HUES6 (cell line): ENCODE results near the gene GPR137.
"Not testable (repeated sequence)": the region's sequence is repeated elsewhere in the genome, so short reads cannot be mapped to it uniquely, and the experiment has no call there.

Experiments used
- H3K27ac ChIP-seq: 2 replicates; pipeline ENCODE4 v1.7.0; 2013; ENCODE audit warnings: low read depth, mild to moderate bottlenecking, low read length, inconsistent platforms
- H3K27me3 ChIP-seq: 2 replicates; pipeline ENCODE4 v1.6.1; 2013; ENCODE audit warnings: low read length; ENCODE audit not compliant: control insufficient read depth, insufficient read depth
- H3K36me3 ChIP-seq: 2 replicates; pipeline ENCODE4 v1.6.1; 2013; ENCODE audit warnings: low read length; ENCODE audit not compliant: control insufficient read depth, insufficient read depth
- H3K4me1 ChIP-seq: 2 replicates; pipeline ENCODE4 v1.6.1; 2013; ENCODE audit warnings: low read length; ENCODE audit not compliant: control insufficient read depth, insufficient read depth
- H3K4me3 ChIP-seq: 2 replicates; pipeline ENCODE4 v1.5.1; 2013; ENCODE audit warnings: low read depth, low read length
- H3K9ac ChIP-seq: one replicate; pipeline ENCODE4 v1.6.1; 2013; ENCODE audit warnings: mild to moderate bottlenecking, low read length
- H3K9me3 ChIP-seq: 2 replicates; pipeline ENCODE4 v1.6.1; 2013; ENCODE audit warnings: low read depth, low read length; ENCODE audit not compliant: control insufficient read depth, insufficient read depth

Gene GPR137

DNA sequence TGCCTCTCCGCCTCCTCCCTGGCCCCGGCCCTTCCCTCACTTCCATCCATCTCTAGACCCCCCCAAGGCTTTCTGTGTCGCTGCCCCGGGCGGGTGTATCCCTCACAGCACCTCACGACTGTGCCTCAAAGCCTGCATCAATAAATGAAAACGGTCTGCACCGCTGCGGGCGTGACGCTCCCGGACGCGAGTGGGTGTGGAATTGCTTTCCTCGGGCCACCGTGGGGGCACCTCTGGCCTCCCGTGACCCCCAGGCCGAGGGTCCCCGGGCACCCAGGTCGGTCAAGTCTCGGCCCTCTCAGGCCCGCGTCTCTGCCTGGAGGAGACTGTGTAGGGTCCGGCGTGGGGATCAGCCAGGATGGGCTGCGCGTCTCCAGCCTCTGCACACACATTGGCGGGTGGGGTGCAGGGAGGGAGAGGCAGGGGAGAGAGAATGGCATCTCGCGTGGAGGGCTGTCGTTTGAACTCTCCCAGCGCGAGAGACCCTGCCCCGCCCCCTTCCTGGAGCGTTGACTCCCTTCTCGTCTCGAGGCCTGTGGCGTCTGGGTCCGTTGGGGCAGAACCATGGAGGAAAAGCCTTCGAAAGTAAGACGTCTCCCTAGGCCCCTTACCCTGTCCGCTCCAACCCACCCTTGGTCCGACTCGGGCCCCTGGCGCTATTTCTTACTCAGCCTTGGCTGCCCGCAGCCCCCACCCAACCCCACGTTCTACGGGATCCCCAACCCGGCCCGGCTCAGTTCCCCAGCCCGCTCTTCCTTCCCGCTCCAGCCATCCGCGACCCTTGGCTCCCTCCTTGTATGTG is 14.4 kb downstream of the GPR137 start, which contains the start of gene CATSPERZ:
TSS of gene CATSPERZ (plus strand) at position 512 of the 802 bp plus-strand sequence. CDS start at position 565, 53 bp downstream.
- no peaks in the 10 kb centered on the region for H3K9me3 ChIP-seq
- H3K4me1 ChIP-seq = peaks cover 15% of the 10 kb centered on the region
- H3K4me3 ChIP-seq = peak within 1 kb of the TSS; percentile 50
- H3K36me3 ChIP-seq = no peaks in the 10 kb centered on the region
- H3K27ac ChIP-seq = no peak within 1 kb of the TSS
- no peak within 1 kb of the TSS for H3K9ac ChIP-seq
- H3K27me3 ChIP-seq = peaks cover 67% of the 10 kb centered on the region

DNA sequence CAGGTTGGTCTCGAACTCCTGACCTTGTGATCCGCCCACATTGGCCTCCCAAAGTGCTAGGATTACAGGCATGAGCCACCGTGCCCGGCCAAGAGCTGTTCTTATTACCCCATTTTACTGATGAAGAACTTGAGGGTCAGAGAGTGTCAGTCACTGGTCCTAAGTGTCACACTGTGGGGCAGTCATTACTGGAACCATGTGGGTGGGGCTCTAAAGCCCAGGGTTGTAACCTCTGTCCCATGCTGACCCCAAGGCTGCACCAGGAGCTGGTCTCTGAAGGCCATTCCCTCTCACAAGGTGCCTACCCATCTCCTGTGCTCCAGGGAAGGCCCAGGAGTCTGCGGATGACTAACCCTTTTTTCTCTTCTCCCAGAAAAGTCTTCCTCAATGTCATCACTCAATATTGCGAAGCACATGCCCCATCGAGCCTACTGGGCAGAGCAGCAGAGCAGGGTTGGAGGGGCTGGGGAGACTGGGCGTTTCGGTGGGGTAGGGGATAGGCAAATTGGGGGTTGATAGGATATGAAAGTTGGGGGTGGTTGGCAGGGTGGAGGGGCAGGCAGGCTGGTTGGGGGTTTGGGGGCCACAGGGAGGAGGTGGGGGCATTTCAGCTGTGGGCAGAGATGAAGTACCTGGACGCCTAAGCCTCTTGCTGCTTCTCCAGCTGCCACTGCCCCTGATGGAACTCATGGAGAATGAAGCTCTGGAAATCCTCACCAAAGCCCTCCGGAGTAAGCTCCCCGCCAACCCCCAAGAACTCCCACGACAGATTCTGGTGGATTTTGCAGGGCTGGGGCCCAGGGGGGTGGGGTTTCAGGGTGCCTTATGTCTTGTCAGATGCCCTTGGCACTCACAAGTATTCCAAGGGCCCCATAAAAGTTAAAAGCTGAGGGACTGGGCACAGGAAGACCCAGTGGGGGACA is 17.7 kb downstream of the GPR137 start:
- Histone ChIP-seq H3K4me3 (peak overlapping the region; percentile 70; the same call in 1 of the 2 replicates), H3K27me3 (peaks cover 34% of the 10 kb centered on the region), H3K36me3 (peaks cover 5% of the 10 kb centered on the region; the same call in 1 of the 2 replicates), H3K4me1 (peaks cover 24% of the 10 kb centered on the region), H3K27ac (no peak overlapping the region), H3K9me3 (no peaks in the 10 kb centered on the region), H3K9ac (no peak overlapping the region)

DNA sequence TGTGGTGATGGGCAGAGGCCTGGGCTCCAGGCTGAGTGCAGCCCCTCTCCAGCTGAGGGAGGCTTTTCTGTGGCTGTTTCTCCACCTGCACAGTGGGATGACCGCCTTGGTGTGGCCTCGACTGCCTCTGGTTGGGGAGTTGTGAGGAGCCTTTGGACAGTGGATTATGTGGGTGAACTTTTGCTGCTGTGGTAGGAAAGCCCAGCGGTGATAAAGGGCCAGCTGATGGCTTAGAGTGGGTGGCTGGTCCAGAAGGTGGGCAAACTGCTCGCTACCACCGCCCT is 18.3 kb downstream of the GPR137 start:
- Histone ChIP-seq H3K27ac (no peak overlapping the region), H3K36me3 (peaks cover 5% of the 10 kb centered on the region; the same call in 1 of the 2 replicates), H3K27me3 (peaks cover 28% of the 10 kb centered on the region), H3K9ac (no peak overlapping the region), H3K4me3 (peak overlapping the region; percentile 70), H3K9me3 (no peaks in the 10 kb centered on the region), H3K4me1 (peaks cover 24% of the 10 kb centered on the region)

DNA sequence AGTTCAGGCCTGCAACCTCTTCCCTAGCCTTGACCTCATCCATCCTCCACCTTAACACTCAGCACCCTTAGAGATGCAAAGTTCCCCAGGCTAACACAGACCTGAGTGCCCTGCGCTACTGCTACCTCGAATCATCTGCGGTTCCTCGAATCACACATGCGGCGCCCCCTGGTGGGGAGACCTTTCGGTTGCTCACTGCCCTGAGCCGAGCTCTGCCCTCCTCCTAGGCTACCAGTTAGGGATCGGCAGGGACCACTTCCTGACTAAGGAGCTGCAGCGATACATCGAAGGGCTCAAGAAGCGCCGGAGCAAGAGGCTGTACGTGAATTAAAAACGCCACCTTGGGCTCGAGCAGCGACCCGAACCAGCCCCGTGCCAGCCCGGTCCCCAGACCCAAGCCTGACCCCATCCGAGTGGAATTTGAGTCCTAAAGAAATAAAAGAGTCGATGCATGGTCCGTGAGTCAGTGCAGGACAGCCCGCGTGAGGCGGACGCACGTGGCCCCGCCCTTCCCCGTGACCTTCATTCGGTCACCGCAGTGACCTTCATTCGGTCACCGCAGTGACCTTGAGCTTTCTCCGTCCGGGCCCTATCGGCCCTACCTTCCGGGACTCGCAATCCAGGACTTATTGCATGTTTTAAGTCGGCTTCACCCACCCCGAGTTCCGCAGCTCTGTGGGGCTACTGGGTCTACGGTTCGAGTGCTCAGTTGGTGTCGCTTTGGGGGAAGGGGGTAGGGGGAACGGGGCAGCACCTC is 18.8 kb downstream of the GPR137 start:
- peaks cover 5% of the 10 kb centered on the region; the same call in 1 of the 2 replicates for H3K36me3 ChIP-seq
- H3K27me3 ChIP-seq = peaks cover 23% of the 10 kb centered on the region
- peak overlapping the region; percentile 70 for H3K4me3 ChIP-seq
- peak overlapping the region; percentile 91 for H3K9ac ChIP-seq
- H3K4me1 ChIP-seq = peaks cover 24% of the 10 kb centered on the region
- peak overlapping the region; percentile 90 for H3K27ac ChIP-seq
- no peaks in the 10 kb centered on the region for H3K9me3 ChIP-seq

DNA sequence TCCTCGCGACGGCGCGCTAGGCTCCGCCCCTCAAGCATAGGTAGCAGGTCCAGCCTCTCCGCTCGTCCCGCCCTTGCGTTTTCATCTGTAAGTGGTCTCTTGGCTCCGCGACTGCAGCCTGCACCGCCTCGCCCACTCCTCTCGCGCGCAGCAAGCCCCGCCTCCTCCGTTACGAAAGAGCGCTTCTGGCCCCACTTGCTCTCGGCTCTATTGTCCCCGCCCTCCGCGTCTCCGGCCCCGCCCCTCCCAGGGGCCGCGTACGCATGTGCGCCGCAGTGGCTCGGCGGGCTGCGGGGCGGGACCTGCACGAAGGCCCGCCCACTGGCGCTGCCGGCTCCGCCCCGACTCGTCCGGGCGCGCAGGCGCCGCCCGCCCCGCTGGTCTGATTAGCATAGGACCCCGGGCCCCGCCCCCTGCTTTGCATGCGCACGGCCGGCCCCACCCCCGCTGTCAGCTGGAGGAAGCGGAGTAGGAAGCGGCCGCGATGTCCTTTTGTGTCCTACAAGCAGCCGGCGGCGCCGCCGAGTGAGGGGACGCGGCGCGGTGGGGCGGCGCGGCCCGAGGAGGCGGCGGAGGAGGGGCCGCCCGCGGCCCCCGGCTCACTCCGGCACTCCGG is 19.5 kb downstream of the GPR137 start, which contains the start of gene ESRRA:
TSS of gene ESRRA (plus strand) at position 450 of the 616 bp plus-strand sequence. CDS start 1,656 bp downstream, outside the sequence.
- Histone ChIP-seq H3K4me1 (peaks cover 17% of the 10 kb centered on the region), H3K4me3 (peak within 1 kb of the TSS; percentile 97), H3K9ac (peak within 1 kb of the TSS; percentile 91), H3K9me3 (no peaks in the 10 kb centered on the region), H3K27me3 (peaks cover 16% of the 10 kb centered on the region), H3K27ac (peak within 1 kb of the TSS; percentile 90), H3K36me3 (peaks cover 5% of the 10 kb centered on the region; the same call in 1 of the 2 replicates)

DNA sequence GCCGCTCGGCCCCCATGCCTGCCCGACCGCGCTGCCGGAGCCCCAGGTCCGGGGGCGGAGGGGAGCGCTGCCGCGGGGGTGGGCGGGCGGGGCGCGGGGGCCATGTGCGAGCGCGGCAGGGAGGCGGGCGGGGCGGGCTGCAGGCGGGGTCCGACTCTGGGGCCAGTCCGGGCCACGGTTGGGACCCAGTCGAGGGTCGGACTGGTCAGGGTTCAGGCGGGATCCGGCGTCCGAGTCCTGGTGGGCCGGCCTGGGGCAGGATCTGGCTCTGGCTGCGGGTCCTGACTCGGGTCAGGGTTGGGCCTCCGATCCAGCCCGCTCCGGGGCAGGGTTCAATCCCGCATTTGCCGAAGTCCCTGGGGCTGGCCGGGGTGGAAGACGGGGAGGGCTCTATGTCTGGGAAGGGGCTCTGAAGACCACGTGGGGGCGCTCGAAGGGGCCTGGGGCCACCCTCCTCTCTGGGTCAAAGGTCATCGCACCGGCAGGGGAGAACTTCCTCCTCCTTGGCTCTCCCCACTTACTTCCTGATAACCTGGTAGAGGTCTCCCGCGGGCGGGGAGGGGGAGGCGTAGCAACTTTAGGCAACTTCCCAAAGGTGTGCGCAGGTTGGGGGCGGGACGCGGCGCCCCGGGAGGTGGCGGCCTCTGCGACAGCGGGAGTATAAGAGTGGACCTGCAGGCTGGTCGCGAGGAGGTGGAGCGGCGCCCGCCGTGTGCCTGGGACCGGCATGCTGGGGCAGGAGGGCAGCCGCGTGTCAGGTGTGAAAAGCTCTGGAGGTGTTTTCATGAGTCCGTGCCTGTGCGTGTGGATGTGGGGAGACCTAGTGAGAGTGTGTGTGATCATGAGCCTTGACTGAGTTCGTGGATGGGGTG is 20.3 kb downstream of the GPR137 start:
- Histone ChIP-seq H3K4me1 (peaks cover 13% of the 10 kb centered on the region), H3K9ac (peak overlapping the region; percentile 82), H3K27me3 (peaks cover 8% of the 10 kb centered on the region), H3K4me3 (peak overlapping the region; percentile 97), H3K27ac (peak overlapping the region; percentile 57; the same call in 1 of the 2 replicates), H3K9me3 (no peaks in the 10 kb centered on the region), H3K36me3 (peaks cover 6% of the 10 kb centered on the region; the same call in 1 of the 2 replicates)

DNA sequence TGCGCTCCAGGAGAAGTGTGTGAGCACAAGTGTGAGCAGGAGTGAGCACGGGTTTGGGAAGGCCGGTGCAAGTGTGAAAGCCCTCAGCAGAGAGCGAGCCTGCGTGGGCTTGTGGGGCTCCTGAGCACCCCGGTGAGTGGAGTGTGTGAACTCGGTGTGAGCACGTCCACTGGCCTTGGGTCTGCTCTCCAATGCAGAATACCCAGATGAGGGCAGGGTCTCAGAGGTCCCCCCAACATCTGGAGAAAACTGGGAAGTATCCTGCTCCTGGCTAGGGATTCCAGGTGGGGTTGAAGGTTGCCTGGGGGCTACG is 20.9 kb downstream of the GPR137 start:
- H3K27ac ChIP-seq = peak overlapping the region; percentile 57; the same call in 1 of the 2 replicates
- peaks cover 13% of the 10 kb centered on the region for H3K4me1 ChIP-seq
- H3K9ac ChIP-seq = peak overlapping the region; percentile 82

DNA sequence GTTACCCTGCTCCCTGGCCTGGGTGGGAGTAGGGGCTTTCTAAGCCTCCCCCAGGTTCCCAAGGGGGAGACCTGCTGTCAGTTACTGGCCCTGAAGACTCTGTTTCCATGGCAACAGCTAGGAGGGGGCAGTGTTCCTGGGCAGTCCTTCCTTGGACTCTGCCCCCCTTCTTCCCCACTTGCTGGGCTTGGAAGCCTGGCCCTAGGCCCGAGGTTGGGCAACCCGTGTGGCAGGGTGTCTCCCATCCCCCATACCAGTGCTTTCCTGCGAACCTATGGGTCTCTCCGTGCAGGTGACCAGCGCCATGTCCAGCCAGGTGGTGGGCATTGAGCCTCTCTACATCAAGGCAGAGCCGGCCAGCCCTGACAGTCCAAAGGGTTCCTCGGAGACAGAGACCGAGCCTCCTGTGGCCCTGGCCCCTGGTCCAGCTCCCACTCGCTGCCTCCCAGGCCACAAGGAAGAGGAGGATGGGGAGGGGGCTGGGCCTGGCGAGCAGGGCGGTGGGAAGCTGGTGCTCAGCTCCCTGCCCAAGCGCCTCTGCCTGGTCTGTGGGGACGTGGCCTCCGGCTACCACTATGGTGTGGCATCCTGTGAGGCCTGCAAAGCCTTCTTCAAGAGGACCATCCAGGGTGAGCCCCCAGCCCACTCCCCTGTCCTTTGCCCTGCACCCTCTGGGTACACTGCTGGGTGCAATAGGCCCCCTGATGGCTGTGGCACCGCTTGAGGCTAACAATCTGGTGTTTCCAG is 21.4 kb downstream of the GPR137 start:
- H3K4me1 ChIP-seq = peaks cover 13% of the 10 kb centered on the region
- H3K9me3 ChIP-seq = no peaks in the 10 kb centered on the region
- peak overlapping the region; percentile 82 for H3K9ac ChIP-seq
- H3K27ac ChIP-seq = 0 out of 2 replicates have a peak overlapping the region, but pooled peaks have one; percentile 57
- H3K4me3 ChIP-seq = peak overlapping the region; percentile 97
- H3K36me3 ChIP-seq = peaks cover 8% of the 10 kb centered on the region; the same call in 1 of the 2 replicates
- no peaks in the 10 kb centered on the region for H3K27me3 ChIP-seq

More for the DNA sequence above, 20.9 kb downstream of the GPR137 start:
- Histone ChIP-seq H3K27me3 (peaks cover 5% of the 10 kb centered on the region), H3K9me3 (no peaks in the 10 kb centered on the region), H3K36me3 (peaks cover 8% of the 10 kb centered on the region; the same call in 1 of the 2 replicates), H3K4me3 (peak overlapping the region; percentile 97)

DNA sequence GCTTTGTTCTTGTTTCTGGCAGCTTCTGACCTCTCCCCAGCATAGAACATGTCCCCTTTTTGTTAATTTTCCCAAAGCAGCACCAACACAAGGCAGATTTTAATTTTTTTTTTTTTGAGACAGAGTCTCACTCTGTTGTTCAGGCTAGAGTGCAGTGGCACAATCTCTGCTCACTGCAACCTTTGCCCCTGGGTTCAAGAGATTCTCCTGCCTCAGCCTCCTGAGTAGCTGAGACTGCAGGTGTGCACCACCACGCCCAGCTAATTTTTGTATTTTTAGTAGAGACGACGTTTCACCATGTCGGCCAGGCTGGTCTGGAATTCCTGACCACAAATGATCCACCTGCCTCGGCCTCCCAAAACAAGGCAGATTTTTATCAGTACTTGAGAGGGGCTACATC is 22.1 kb downstream of the GPR137 start:
- not testable (repeated sequence) for H3K27me3 ChIP-seq, H3K9me3 ChIP-seq, H3K4me3 ChIP-seq, H3K9ac ChIP-seq, H3K27ac ChIP-seq
- H3K4me1 ChIP-seq = peaks cover 13% of the 10 kb centered on the region
- H3K36me3 ChIP-seq = peaks cover 12% of the 10 kb centered on the region
